NCI-H1694 (cell line): ENCODE results near the gene SLC46A1.

ENCODE experiments used
- DNase-seq: peaks from one replicate; lab custom pipeline; 2025; lab: John Stamatoyannopoulos, UW

The SLC46A1 gene

DNA sequence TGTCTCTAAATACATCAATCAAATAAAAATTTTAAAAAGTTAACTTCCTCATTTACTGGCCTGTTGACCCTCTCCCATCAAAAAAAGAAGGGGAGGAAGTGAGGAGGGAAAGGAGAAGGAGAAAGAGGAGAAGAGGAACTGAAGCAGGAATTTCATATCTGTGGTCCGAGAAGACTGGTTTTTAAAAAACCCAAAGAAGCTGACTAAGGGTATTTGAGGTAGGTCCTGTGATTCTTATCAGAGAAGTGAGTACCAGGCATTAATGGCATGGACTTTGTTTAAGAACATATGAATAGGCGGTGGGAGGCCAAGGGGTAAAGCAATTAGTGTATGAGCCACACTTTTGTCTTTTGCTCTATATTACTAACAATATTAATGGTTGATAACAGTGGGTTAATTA is 2.0 kb downstream of the SLC46A1 start:
- no peak for DNase-seq

DNA sequence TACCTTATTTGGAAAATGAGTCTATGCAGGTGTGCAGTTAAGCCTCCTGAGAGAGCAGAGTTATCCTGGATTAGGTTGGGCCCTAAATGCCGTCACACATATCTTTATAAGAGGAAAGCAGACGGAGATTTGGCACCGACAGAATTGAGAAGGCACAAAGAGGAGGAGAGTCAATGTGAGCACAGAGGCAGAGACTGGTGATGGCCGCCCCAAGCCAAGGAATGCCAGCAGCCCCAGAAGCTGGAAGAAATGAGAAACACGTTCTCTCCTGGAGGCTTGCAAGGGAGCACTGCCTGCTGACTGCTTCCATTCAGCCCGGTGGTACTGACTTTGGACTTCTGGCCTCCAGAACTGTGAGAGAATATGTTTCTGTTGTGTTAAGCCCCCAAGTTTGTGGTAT is 3.2 kb downstream of the SLC46A1 start:
- DNase-seq, result no peak

DNA sequence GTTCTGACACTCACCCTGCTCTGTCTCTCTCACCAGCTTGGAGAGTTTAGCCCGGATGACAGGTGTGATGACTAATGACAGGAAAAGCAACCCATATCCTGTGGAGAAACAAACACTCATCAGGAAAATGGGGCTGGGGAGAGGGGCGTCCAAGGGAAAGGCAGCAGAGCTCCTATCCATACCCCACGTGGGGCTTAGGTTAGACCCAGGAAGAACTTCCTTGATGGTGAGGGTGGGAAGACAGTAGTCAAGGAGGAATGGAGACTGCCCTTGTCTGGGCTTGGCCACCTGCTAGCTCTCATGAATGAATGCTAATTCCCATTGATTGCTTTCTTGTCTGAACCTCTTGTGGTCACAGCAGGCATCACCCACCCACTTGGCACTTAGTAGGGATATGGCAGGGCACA is 3.8 kb downstream of the SLC46A1 start:
- DNase-seq, result no peak

DNA sequence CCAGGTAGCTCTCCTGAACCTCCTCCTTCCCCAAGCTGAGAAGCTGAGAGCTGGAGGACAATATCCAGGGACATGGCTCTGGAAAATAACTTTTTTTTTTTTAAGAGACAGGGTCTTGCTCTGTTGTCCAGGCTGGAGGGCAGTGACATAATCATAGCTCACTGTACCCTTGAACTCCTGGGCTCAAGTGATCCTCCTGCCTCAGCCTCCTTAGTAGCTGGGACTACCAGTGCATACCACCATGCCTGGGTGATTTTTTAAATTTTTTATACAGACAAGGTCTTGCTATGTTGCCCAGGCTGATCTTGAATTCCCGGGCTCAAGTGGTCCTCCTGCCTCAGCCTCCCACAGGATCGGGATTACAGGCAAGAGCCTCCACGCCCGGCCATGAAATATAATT is 6.2 kb downstream of the SLC46A1 start:
- no peak for DNase-seq

DNA sequence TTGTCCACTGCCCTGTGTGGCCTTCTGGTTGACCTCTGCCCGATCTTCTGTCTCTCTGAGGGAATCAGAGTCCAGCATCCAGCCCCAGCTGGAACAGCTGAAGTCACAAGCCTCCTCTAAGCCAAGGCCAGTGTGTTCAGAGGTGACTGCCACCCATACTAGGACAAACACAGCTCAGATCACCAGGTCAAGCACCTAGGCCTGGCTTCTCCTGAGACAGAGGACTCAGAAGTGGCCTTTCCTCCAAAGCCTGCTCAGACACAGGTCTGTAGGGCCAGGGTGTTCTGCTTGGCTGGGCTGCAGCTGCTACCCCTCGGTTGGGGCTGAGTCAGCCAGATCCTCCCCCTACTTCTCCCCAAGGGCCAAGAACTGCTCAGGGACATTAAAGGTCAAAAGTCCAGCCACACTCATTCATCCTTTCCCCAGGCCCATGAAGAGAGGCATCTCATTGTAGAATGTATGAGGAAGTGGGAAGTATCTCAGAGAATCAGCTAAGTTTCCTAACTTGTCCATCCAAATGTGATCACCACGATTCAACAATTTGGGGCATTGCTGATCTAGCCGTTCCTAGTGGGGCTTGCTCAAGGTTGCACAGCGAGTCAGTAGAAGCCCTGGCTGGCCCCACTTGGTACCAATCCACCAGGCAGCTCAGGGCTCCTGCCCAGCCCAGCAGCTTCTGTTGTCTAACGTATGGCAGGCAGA is 7.6 kb downstream of the SLC46A1 start:
- no peak for DNase-seq

DNA sequence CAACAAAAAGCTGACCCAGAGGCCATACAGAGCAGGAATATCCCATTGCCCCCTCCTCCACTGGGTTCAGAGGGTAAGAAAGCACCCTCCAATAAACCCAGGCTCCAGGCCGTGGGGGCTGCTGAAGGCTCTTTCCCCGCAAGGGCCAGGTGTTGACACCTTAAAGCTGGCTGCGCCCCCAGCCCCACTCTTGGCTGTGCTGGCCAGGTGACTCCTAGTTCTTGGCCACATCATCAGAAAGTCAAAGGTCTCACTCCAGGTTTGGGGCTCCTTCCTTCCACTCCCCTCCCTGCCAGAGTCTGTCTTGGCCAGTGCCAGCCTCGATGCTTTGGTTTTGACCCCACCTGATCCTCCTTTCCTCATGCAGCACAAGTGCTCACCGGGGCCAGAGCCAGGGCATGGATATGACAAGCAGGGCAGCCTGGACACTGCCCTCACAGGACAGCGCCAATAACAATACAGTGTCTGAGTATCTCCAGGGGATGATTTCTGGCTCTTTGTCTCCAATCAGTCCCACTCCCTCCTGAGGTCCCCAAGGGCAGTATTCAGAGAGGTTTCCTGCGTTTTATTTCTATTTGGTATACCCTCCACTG is 8.2 kb downstream of the SLC46A1 start:
- no peak for DNase-seq

DNA sequence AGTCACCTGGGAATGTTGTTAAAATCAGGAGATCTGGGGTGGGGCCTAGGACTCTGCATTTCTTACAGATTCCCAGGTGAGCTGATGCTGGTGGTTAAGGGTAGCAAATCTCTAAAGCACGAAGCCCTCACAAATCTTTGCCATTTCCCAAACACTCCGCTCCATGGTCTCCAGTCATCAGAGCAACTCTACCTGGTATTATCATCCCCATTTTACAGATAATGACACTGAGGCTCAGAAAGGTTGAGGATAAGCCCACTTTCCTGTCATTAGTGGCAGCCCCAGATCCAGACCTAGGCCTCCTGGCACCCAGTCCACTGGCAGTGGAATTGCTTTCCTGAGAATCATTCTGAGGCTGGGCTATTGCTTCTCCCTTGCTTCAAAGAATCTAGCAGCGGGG is 8.7 kb downstream of the SLC46A1 start:
- no peak for DNase-seq

DNA sequence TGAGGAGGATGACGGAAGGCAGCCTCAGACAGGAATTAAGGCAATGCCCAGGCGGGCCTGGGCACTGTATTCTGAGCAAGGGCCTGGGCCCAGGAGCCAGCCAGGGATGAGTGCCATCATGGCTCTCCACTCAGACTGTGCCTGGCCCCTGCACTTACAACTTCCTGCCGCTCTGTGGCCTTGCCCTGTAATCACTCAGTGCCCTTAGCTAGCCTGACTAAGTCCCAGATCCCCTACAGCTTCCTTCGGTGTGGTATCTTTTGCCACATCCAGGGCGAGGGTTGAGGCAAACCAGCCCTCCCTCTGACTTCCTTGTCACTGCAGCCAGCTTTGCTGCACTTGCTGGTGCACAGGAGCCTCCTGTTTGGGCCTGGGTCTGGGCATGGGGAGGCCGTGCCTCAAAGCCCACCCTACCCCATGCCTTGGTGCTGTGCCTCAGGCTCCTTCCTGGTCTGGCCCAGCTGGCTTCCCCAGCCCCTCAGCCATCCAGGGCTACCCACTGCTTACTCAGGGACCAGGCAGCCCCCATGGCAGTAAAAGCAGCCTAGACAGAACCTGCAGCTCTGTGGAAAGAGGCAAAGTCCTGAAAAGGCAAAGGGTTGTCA is 9.3 kb downstream of the SLC46A1 start:
- DNase-seq, result no peak

DNA sequence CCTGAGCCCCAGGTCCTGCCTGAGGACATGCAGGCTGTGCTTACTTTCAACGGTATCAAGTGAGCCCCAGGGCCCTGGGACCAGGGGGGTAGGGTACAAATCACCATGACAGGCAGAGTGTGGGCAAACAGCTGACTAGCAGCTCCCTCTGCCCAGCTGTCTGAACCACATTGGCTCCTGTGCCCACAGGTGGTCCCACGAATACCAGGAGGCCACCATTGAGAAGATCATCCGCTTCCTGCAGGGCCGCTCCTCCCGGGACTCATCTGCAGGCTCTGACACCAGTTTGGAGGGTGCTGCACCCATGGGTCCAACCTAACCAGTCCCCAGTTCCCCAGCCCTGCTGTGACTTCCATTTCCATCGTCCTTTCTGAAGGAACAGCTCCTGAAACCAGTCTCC is 10.0 kb downstream of the SLC46A1 start:
- DNase-seq, result no peak

DNA sequence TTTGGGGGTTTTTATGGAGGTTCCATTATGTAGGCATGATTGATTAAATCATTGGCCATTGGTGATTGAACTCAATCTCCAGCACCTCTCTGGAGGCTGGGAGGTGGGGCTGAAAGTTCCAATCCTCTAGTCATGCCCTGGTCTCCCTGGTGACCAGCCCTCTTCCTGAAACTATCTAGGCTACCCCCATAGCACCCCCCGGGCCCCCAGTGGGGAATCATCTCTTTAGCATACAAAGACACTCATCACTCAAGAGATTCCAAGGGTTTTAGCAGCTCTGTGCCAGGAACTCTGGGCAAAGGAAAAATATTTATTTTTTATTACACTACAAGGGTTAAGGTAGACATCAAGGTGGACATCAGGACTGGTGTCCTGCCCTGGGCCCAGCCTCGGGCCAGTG is 10.6 kb downstream of the SLC46A1 start:
- DNase-seq, result no peak

DNA sequence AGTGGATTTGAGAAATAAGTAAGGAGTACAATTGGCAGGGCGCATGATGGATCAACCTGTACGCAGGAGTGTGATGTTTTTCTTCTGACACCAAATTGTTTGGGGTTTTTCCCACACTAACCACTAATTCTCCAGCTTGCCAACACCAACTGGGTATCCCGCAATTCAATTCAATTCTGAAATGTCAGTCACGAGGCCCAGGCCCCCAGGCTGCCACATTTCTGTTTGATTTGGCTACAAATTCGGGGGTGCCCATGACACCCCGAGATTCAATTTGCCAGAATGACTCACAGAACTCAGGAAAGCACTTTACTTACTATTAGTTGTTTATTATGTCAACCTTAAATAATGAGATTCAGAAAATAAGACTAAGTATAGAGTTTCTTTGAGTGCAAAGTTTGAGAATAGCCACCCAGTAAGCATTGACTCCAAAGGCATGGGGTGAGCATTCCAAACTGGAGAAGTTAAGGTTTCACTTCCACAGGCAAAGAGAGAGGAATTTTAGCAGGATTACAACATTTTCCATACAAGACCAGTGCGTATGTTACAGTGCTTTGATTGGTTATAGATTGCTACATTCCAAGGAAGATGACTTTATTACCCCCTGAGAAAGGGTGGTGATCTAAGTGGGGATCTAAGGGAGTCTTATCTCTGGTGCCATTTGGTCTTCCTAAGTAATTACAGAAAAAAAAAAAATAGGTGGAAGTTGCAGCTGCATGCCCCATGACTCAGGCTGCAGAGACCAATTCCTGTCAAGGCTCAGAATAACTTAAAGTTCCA is 11.5 kb downstream of the SLC46A1 start:
- no peak for DNase-seq

DNA sequence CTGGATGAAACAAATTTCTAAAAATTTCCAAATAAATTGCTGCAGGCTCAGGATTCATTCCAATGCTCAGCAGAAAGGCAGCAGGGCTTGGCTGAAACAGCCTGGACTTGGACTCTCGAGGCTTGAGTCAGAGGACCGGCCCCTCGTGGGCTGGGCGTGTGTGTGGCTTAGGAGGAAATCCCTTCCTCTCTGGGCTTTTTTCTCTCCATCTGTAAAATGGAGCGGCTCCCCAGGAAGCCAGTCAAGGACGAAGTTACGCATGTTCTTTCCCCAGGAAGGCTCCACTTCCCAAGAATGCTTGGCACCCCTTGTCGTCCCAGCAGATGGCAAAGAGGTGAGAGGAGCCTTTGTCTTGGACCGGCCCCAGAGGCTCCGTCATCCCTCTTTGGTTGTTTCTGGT is 13.5 kb downstream of the SLC46A1 start:
- no peak for DNase-seq

DNA sequence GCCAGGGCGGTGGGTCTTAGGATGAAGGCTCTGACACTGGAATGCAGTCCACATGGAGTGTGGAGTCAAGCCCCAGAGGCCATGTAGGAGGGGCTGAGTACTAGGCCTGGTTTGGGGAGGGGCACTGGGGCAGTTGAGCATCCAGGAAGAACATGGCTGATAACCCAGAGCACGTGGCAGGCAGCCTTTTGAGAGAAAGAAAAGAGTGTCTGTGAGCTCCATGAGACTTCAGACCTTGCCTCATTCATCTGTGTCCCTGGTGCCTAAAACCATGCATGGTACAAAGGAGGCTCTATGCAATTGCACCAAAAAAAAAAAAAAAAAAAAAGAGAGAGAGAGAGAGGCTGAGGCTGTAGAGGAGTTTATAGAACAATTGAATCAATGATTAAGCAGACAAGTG is 14.6 kb downstream of the SLC46A1 start:
- no peak for DNase-seq

DNA sequence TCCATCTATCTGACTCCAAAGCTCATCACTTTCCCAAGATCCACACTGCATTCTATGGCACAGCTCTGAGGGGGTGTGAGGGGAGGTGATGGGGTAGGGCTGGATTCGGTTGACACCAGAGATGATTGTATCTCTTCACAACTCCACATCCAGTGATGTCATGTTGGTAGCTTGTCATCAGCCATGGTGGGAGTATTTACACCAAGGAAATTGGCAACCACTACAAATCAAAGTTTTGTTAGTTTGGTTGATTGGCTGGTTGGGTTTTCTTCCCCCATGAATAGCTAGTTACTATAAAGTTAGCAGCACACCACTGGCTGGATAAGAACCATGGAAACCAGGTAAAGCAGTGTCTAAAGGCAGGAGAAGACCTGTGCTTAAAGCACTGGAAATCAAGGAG is 15.0 kb downstream of the SLC46A1 start:
- no peak for DNase-seq

DNA sequence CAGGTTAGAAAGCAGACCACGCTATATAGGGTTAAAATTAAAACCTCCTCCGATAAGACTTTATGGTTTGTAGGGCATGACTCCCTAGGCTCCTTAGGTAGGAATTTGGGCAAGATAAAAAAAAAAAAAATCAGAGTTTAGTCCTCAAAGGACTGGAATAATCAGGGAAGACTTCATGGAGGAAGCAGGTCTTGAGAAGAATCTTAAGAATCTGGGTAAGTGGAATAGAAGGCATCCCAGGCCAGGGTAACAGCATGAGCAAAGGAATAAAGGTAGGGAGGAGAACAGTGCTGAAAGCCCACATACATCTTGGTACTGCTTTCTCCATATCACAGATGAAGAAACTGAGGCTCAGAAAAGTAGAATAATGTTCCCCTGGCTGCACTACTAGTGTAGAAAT is 15.4 kb downstream of the SLC46A1 start:
- DNase-seq, result no peak

DNA sequence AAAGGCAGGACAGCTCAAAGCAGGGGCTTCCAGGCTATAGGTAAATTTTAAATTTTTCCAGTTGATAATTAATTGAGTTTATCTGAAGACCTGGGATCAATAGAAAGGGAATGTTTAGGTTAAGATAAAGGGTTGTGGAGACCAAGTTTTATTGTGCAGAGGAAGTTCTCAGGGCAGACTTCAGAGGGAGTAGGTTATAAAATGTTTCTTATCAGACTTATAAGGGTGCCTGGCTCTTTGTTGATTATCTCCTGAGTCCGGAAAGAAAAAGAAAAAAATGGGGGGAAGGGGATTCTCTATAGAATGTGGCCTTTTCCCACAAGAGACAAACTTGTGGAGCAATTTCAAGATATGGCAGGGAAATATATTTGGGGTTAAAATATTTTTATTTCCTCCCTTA is 15.9 kb downstream of the SLC46A1 start:
- no peak for DNase-seq

DNA sequence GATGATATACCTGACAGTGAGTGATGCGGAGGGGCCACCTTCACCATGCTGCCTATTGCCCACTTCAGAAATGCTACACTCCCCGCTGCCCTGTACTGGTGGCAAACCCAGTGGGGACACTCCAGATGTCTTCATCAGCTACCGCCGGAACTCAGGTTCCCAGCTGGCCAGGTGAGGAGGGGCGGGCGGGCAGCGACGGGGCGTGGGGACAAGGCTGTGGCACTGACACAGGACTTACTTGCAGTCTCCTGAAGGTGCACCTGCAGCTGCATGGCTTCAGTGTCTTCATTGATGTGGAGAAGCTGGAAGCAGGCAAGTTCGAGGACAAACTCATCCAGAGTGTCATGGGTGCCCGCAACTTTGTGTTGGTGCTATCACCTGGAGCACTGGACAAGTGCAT is 17.9 kb downstream of the SLC46A1 start:
- no peak for DNase-seq

DNA sequence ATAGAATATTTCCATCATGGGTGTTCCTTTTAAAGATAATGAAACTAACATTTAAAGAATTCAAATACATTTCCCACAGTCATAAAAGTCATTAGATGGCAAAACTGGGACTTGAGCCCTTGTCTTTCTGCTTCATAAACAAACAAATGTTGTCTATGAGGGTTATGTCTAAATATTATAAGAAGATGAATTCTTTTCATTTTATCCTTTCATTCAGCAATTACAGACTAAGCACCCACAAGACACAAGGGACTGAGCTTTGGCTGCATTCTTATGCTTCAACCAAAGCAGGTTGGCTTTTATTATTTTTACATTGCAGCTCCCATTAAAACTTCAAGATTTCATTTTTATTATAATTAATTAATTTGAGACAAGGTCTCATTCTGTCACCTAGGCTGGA is 19.6 kb downstream of the SLC46A1 start:
- DNase-seq, result no peak

DNA sequence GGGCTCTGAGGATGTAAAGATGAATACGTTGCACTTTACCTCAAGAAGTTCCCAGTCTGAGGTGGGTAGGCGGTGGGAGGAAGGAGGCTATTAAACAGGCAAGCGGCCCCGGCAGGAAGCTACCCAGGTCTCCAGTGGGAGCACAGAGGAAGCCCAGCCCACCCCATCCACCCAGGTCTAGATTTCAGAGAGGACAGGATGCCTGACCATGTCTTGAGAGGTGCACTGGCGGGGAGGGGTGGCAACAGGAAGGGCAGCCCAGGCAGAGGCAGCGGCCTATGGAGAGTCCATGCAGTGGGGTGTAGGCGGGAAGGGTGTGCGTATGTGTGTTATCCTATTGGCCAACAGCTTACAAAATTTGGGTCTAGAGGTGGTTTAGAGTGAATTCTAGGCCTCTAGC is 20.6 kb downstream of the SLC46A1 start:
- no peak for DNase-seq

DNA sequence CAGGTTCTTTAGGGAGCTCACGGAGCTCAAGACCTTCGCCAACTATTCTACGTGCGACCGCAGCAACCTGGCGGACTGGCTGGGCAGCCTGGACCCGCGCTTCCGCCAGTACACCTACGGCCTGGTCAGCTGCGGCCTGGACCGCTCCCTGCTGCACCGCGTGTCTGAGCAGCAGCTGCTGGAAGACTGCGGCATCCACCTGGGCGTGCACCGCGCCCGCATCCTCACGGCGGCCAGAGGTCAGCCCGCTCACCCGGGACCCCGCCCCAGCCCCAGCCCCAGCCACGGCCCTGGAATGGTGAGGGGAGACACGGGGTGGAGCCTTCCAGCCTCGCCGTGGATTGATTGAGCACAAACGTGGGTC is 21.0 kb downstream of the SLC46A1 start:
- no peak for DNase-seq

DNA sequence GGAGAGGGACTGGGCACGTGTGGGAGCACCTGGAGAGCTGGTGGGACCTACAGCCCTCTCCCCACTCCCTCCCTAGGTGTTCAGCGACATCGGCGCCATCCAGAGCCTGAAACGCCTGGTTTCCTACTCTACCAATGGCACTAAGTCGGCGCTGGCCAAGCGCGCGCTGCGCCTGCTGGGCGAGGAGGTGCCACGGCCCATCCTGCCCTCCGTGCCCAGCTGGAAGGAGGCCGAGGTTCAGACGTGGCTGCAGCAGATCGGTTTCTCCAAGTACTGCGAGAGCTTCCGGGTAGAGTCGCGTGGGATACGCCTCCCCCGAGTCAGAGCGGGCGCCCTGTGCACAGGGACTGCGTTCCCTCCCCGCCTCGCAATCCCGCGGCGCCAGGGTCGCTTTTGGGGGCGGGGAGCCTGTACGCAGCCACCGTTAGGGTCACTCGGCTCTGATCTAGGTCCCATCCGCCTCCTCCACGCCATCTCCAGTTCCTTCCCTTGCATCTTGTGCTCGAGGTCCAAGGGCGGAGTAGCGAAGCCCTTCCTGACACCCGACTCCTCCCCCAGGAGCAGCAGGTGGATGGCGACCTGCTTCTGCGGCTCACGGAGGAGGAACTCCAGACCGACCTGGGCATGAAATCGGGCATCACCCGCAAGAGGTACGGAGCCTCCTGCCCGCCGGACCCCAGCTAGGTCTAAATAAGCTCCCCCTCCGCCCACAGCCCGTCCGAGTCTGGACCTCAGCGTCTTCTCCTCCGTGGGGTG is 21.6 kb downstream of the SLC46A1 start:
- DNase-seq, result no peak

DNA sequence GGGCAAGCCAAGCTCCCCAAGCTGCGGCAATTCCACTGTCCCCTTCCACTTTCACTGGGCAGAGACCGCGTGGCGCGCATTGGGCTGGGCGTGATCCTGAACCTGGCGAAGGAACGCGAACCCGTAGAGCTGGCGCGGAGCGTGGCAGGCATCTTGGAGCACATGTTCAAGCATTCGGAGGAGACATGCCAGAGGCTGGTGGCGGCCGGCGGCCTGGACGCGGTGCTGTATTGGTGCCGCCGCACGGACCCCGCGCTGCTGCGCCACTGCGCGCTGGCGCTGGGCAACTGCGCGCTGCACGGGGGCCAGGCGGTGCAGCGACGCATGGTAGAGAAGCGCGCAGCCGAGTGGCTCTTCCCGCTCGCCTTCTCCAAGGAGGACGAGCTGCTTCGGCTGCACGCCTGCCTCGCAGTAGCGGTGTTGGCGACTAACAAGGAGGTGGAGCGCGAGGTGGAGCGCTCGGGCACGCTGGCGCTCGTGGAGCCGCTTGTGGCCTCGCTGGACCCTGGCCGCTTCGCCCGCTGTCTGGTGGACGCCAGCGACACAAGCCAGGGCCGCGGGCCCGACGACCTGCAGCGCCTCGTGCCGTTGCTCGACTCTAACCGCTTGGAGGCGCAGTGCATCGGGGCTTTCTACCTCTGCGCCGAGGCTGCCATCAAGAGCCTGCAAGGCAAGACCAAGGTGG is 24.7 kb downstream of the SLC46A1 start:
- DNase-seq, result no peak
